GM21515 (cell line): ENCODE measurements around the gene PSMB7.

ENCODE experiments used
- ATAC-seq: cut with Tn5 transposase; IDR thresholded peaks from one replicate; pipeline ENCODE4 v1.9.1; 2021; ENCODE audit not compliant: unreplicated experiment

PSMB7 gene

GRCh38 chr9:124346347-124347163 is 68.7 kb downstream of the PSMB7 start:
- no peak for ATAC-seq

GRCh38 chr9:124345751-124346281 is 69.4 kb downstream of the PSMB7 start:
- no peak for ATAC-seq

- no peak for ATAC-seq
These were observed 70.2 kb downstream of the PSMB7 start for GRCh38 chr9:124345063-124345462.

- no peak for ATAC-seq
These were observed 70.8 kb downstream of the PSMB7 start for GRCh38 chr9:124344291-124345050.

GRCh38 chr9:124343533-124344290 is 71.5 kb downstream of the PSMB7 start:
- ATAC-seq = no peak

- no peak for ATAC-seq
These were observed 72.3 kb downstream of the PSMB7 start for GRCh38 chr9:124342776-124343485.

GRCh38 chr9:124342402-124342775 is 72.9 kb downstream of the PSMB7 start:
- ATAC-seq = no peak

GRCh38 chr9:124341455-124342170 is 73.6 kb downstream of the PSMB7 start:
- ATAC-seq = no peak

- ATAC-seq = no peak
These were observed 74.8 kb downstream of the PSMB7 start for GRCh38 chr9:124340219-124341069.

GRCh38 chr9:124339603-124340146 is 75.6 kb downstream of the PSMB7 start:
- ATAC-seq = no peak

- no peak for ATAC-seq
These were observed 77.7 kb downstream of the PSMB7 start for GRCh38 chr9:124337562-124337961.

- ATAC-seq = no peak
These were observed 79.9 kb downstream of the PSMB7 start for GRCh38 chr9:124335320-124335707.

GRCh38 chr9:124334568-124335319 is 80.5 kb downstream of the PSMB7 start:
- ATAC-seq = no peak

- ATAC-seq = no peak
These were observed 82.1 kb downstream of the PSMB7 start for GRCh38 chr9:124333203-124333579.

- no peak for ATAC-seq
These were observed 82.7 kb downstream of the PSMB7 start for GRCh38 chr9:124332361-124333202.

- ATAC-seq = no peak
These were observed 83.7 kb downstream of the PSMB7 start for GRCh38 chr9:124331580-124331979.

- no peak for ATAC-seq
These were observed 85.1 kb downstream of the PSMB7 start for GRCh38 chr9:124330011-124330697.
